A673 (cell line): ENCODE measurements around the gene ERBIN.

Experiments used
- CTCF ChIP-seq: fragments of 300-800, 200-600 bp; sonication (generic); conservative IDR thresholded peaks from 2 replicates; pipeline ENCODE4 v1.5.1; 2017; ENCODE audit warnings: low read depth, mild to moderate bottlenecking, antibody characterized with exemption, low read length, moderate library complexity, mixed read lengths
- EZH2 ChIP-seq: fragments of 200-600 bp; sonication (generic); IDR thresholded peaks from 2 replicates; pipeline ENCODE4 v1.6.1; 2017; ENCODE audit warnings: borderline replicate concordance, low read depth, mild to moderate bottlenecking, mixed read lengths, antibody characterized with exemption, low read length; ENCODE audit not compliant: poor library complexity, severe bottlenecking

GRCh38 chr5:65986050-65986451, 59.7 kb downstream of the ERBIN start:
- no peak for TF ChIP-seq CTCF
- TF ChIP-seq EZH2, result no peak
